ENCODE data around the gene NALCN. TPM values are rescaled to one million over a fixed set of nuclear protein-coding genes. Genes with fewer than 3 reads are reported as not detected.

The NALCN gene
- total and polyA plus RNA-seq, 9 donors, result 0.24 to 1.2 (median 0.33) TPM

- Histone ChIP-seq H3K27ac (ENCODE audit: low read length) (no peak overlapping the region), H3K36me3 (ENCODE audit: control insufficient read depth, insufficient read depth, low read length) (no peaks in the 10 kb centered on the region), H3K9me3 (replicated peaks; ENCODE audit: control insufficient read depth, low read depth, low read length) (no peaks in the 10 kb centered on the region), H3K27me3 (ENCODE audit: control insufficient read depth, insufficient read depth, low read length) (no peaks in the 10 kb centered on the region), H3K4me3 (ENCODE audit: low read length) (no peak overlapping the region), H3K4me1 (ENCODE audit: control insufficient read depth, insufficient read depth, low read length) (no peaks in the 10 kb centered on the region)
- no peak for DNase-seq
- no CpG with 5 or more reads among the region's 1 CpG for WGBS (ENCODE audit: insufficient coverage)
Observed at GRCh38 chr13:101297794-101298193, 118.5 kb downstream of the NALCN start.

DNA sequence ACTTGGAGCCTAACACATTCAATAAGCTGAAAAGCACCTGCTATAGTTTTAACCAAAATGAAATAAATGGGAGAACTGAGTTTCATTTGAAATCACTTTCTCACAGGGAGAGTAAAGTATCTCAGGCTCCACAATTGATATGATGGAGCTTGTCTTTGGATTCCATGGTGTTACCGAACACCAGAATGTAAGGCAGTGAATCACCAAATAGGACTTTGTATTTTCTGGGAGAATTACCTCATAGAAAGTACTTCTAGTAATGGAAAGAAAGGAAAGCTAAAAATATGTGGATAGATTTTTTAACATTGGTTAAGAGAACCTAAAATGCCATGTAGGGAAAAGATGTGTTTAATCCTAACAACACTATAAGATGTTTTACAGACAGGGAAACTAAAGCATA lies 123.6 kb downstream of the NALCN start:
- H3K27ac ChIP-seq (ENCODE audit: low read length), result no peak overlapping the region
- WGBS (ENCODE audit: insufficient coverage), result no CpG with 5 or more reads among the region's 1 CpG
- no peak for DNase-seq
- no peaks in the 10 kb centered on the region for H3K36me3 ChIP-seq (ENCODE audit: control insufficient read depth, insufficient read depth, low read length)
- H3K27me3 ChIP-seq (ENCODE audit: control insufficient read depth, insufficient read depth, low read length), result no peaks in the 10 kb centered on the region
- H3K4me3 ChIP-seq (ENCODE audit: low read length), result no peak overlapping the region
- no peaks in the 10 kb centered on the region for H3K4me1 ChIP-seq (ENCODE audit: control insufficient read depth, insufficient read depth, low read length)
- H3K9me3 ChIP-seq (replicated peaks; ENCODE audit: control insufficient read depth, low read depth, low read length), result no peaks in the 10 kb centered on the region

GRCh38 chr13:101291646-101292515 lies 124.4 kb downstream of the NALCN start:
- DNase-seq, result no peak
- no peaks in the 10 kb centered on the region for H3K27me3 ChIP-seq (ENCODE audit: control insufficient read depth, insufficient read depth, low read length)
- no peak overlapping the region for H3K4me3 ChIP-seq (ENCODE audit: low read length)
- whole genome bisulfite sequencing (ENCODE audit: insufficient coverage), result 90% methylated on average over 2 of the region's 10 CpGs
- H3K27ac ChIP-seq (ENCODE audit: low read length), result no peak overlapping the region
- no peaks in the 10 kb centered on the region for H3K9me3 ChIP-seq (replicated peaks; ENCODE audit: control insufficient read depth, low read depth, low read length)
- no peaks in the 10 kb centered on the region for H3K4me1 ChIP-seq (ENCODE audit: control insufficient read depth, insufficient read depth, low read length)
- H3K36me3 ChIP-seq (ENCODE audit: control insufficient read depth, insufficient read depth, low read length), result no peaks in the 10 kb centered on the region

DNA sequence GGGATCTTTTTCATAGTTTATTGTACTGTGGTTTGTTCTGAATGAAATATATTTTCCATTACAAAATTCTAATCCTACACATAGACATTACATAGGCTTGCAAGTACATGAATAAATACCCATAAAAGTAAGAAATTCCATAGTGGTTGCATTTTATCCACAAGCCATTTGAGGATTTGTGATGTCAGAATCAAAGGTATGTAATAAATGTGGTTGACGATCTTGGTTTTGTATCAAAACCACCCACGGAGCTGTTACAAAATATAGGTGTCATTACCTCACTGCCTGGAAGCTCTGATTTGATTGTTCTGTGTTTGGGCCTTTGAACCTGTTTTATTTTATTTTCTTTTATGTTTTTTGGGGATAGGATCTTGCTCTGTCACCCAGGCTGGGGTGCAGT lies 125.1 kb downstream of the NALCN start:
- H3K9me3 ChIP-seq (replicated peaks; ENCODE audit: control insufficient read depth, low read depth, low read length), result no peaks in the 10 kb centered on the region
- H3K36me3 ChIP-seq (ENCODE audit: control insufficient read depth, insufficient read depth, low read length), result no peaks in the 10 kb centered on the region
- no peaks in the 10 kb centered on the region for H3K27me3 ChIP-seq (ENCODE audit: control insufficient read depth, insufficient read depth, low read length)
- no peak for DNase-seq
- H3K4me1 ChIP-seq (ENCODE audit: control insufficient read depth, insufficient read depth, low read length), result no peaks in the 10 kb centered on the region
- no peak overlapping the region for H3K4me3 ChIP-seq (ENCODE audit: low read length)
- no CpG with 5 or more reads among the region's 2 CpGs for WGBS (ENCODE audit: insufficient coverage)
- H3K27ac ChIP-seq (ENCODE audit: low read length), result no peak overlapping the region

GRCh38 chr13:101289764-101290163 lies 126.5 kb downstream of the NALCN start:
- WGBS (ENCODE audit: insufficient coverage), result 17% methylated on average over 1 of the region's 5 CpGs
- no peak overlapping the region for H3K4me3 ChIP-seq (ENCODE audit: low read length)
- no peaks in the 10 kb centered on the region for H3K4me1 ChIP-seq (ENCODE audit: control insufficient read depth, insufficient read depth, low read length)

DNA sequence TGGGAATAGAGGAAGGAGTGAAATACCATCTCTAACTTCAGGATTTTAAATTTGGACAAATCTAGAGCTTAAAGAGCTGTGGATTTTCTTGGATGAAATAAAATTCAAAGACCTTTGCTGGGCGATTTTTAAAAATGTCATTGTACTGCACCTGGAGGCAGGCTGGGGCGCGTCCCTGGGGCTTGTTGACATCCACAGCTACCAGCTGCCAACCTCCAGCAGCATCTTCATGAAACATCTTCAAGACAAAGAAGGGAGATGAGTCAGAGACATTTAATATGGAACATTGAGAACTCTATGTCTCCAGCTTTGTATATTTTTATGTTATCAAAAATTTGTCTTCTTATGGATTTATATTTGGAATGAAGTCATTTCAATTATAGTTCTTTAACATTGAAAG lies 132.5 kb downstream of the NALCN start:
- no peaks in the 10 kb centered on the region for H3K36me3 ChIP-seq (ENCODE audit: control insufficient read depth, insufficient read depth, low read length)
- H3K4me1 ChIP-seq (ENCODE audit: control insufficient read depth, insufficient read depth, low read length), result no peaks in the 10 kb centered on the region
- H3K9me3 ChIP-seq (replicated peaks; ENCODE audit: control insufficient read depth, low read depth, low read length), result no peaks in the 10 kb centered on the region
- DNase-seq, result no peak
- H3K27ac ChIP-seq (ENCODE audit: low read length), result no peak overlapping the region
- no peak overlapping the region for H3K4me3 ChIP-seq (ENCODE audit: low read length)
- H3K27me3 ChIP-seq (ENCODE audit: control insufficient read depth, insufficient read depth, low read length), result no peaks in the 10 kb centered on the region
- WGBS (ENCODE audit: insufficient coverage), result no CpG with 5 or more reads among the region's 3 CpGs

More at GRCh38 chr13:101289764-101290163, 126.5 kb downstream of the NALCN start:
- Histone ChIP-seq H3K27ac (ENCODE audit: low read length) (no peak overlapping the region), H3K27me3 (ENCODE audit: control insufficient read depth, insufficient read depth, low read length) (no peaks in the 10 kb centered on the region), H3K36me3 (ENCODE audit: control insufficient read depth, insufficient read depth, low read length) (no peaks in the 10 kb centered on the region), H3K9me3 (replicated peaks; ENCODE audit: control insufficient read depth, low read depth, low read length) (no peaks in the 10 kb centered on the region)
- peak; percentile 32 for DNase-seq

GRCh38 chr13:101272886-101273285 lies 143.4 kb downstream of the NALCN start:
- Histone ChIP-seq H3K9me3 (replicated peaks; ENCODE audit: control insufficient read depth, low read depth, low read length) (no peaks in the 10 kb centered on the region), H3K4me1 (ENCODE audit: control insufficient read depth, insufficient read depth, low read length) (no peaks in the 10 kb centered on the region), H3K27ac (ENCODE audit: low read length) (no peak overlapping the region), H3K27me3 (ENCODE audit: control insufficient read depth, insufficient read depth, low read length) (no peaks in the 10 kb centered on the region), H3K4me3 (ENCODE audit: low read length) (no peak overlapping the region), H3K36me3 (ENCODE audit: control insufficient read depth, insufficient read depth, low read length) (no peaks in the 10 kb centered on the region)
- no peak for DNase-seq
- whole genome bisulfite sequencing (ENCODE audit: insufficient coverage), result 96% methylated on average over 4 of the region's 9 CpGs

GRCh38 chr13:101271681-101272245 lies 144.5 kb downstream of the NALCN start:
- H3K4me1 ChIP-seq (ENCODE audit: control insufficient read depth, insufficient read depth, low read length), result no peaks in the 10 kb centered on the region

GRCh38 chr13:101267656-101268055 lies 148.7 kb downstream of the NALCN start:
- Histone ChIP-seq H3K27ac (ENCODE audit: low read length) (no peak overlapping the region), H3K4me1 (ENCODE audit: control insufficient read depth, insufficient read depth, low read length) (no peaks in the 10 kb centered on the region), H3K4me3 (ENCODE audit: low read length) (no peak overlapping the region), H3K27me3 (ENCODE audit: control insufficient read depth, insufficient read depth, low read length) (no peaks in the 10 kb centered on the region), H3K9me3 (replicated peaks; ENCODE audit: control insufficient read depth, low read depth, low read length) (no peaks in the 10 kb centered on the region), H3K36me3 (ENCODE audit: control insufficient read depth, insufficient read depth, low read length) (no peaks in the 10 kb centered on the region)
- WGBS (ENCODE audit: insufficient coverage), result 94% methylated on average over 3 of the region's 5 CpGs
- DNase-seq, result no peak

More at GRCh38 chr13:101271681-101272245, 144.5 kb downstream of the NALCN start:
- Histone ChIP-seq H3K27ac (ENCODE audit: low read length) (no peak overlapping the region), H3K36me3 (ENCODE audit: control insufficient read depth, insufficient read depth, low read length) (no peaks in the 10 kb centered on the region), H3K9me3 (replicated peaks; ENCODE audit: control insufficient read depth, low read depth, low read length) (no peaks in the 10 kb centered on the region), H3K4me3 (ENCODE audit: low read length) (no peak overlapping the region), H3K27me3 (ENCODE audit: control insufficient read depth, insufficient read depth, low read length) (no peaks in the 10 kb centered on the region)
- 91% methylated on average over 11 of the region's 11 CpGs for WGBS (ENCODE audit: insufficient coverage)
- no peak for DNase-seq

DNA sequence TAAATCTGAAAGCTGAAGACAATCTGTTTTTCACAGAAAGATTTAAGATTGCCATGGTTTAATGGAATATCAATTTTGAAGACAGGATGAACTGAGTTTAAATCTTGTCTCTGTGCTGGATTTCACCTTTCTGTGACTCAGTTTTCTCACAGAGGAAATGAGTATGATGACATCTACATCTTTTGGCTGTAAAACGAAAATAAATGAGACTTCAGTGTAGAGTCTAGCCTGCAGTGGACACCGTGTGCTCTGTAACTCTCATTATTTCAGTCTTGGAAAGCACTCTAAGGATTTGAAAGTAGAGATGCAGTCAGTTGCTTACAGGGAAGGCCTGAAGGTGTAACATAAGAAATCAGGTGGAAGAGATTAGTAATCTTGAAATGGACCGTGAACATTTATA lies 150.4 kb downstream of the NALCN start:
- Histone ChIP-seq H3K27ac (ENCODE audit: low read length) (no peak overlapping the region), H3K27me3 (ENCODE audit: control insufficient read depth, insufficient read depth, low read length) (no peaks in the 10 kb centered on the region), H3K4me1 (ENCODE audit: control insufficient read depth, insufficient read depth, low read length) (no peaks in the 10 kb centered on the region), H3K4me3 (ENCODE audit: low read length) (no peak overlapping the region), H3K36me3 (ENCODE audit: control insufficient read depth, insufficient read depth, low read length) (no peaks in the 10 kb centered on the region), H3K9me3 (replicated peaks; ENCODE audit: control insufficient read depth, low read depth, low read length) (no peaks in the 10 kb centered on the region)
- no CpG with 5 or more reads among the region's 3 CpGs for WGBS (ENCODE audit: insufficient coverage)
- no peak for DNase-seq

All from muscle of leg (tissue), 11 donors.